Stimulated activated CD8-positive, alpha-beta memory T cell treated with anti-CD3 and anti-CD28 coated beads, Interleukin-15, amount 100 ng/mL, for 1 hour (primary cell): ENCODE measurements around the gene C5orf58.
A peak's percentile ranks its signal among the peaks of the same experiment; 100 is the strongest.
"Not testable (repeated sequence)": the region's sequence is repeated elsewhere in the genome, so short reads cannot be mapped to it uniquely, and the experiment has no call there.

Experiments used
- DNase-seq: peaks from one replicate; pipeline ENCODE4 v3.0.0-alpha.2; 2020; ENCODE audit warnings: low read depth

The C5orf58 gene

DNA sequence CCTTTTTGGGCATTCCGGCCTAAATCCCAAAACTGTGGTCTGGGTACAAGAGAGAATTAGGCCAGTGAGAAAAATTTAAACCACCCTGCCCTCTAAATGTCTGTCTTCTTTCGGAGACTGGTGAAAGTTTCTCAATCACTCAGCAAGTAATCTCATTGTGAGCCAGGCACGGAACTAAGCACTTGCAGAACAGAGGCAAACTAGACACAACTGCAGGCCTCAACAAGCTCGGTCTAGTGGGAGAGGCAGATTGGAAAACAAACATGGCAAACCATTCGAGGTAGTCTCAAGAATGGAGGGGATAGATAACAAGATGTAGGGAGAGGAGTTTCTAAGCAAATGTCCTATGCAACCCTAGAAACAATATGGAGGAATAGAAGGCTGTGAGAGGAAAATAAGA lies 8.9 kb upstream of the C5orf58 start:
- DNase-seq: no peak

- DNase-seq: peak; percentile 70
Measured at GRCh38 chr5:170225326-170226128, 7.3 kb upstream of the C5orf58 start.

- DNase-seq: no peak
Measured at GRCh38 chr5:170226129-170226615, 6.6 kb upstream of the C5orf58 start.

DNA sequence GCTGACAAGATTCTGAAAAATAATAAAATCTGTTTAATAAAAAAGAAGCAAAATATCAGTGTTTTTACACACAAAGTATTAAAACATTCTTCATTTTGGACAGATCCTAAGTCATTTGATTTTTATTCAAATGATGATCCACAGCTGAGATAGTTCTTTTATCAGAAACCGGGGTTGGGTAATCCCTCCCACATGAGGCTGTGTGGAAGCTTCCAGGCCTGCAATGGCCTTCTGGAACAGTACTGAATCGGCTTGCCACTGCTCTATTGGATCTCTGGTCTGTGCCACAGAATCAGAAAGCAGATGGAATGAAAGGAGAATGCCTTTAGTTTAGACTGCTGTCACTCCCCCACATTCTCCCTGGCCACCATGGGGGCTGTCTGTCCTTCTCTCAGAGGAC lies 6.1 kb upstream of the C5orf58 start:
- DNase-seq: no peak

GRCh38 chr5:170228762-170229435 lies 3.9 kb upstream of the C5orf58 start:
- DNase-seq: no peak

GRCh38 chr5:170233358-170233892 lies 640 bp downstream of the C5orf58 start:
- no peak for DNase-seq

GRCh38 chr5:170235876-170236864 lies 3.4 kb downstream of the C5orf58 start:
- DNase-seq: no peak

- no peak for DNase-seq
Measured at GRCh38 chr5:170238456-170239196, 5.8 kb downstream of the C5orf58 start.

GRCh38 chr5:170245436-170245835 lies 12.7 kb downstream of the C5orf58 start:
- DNase-seq: not testable (repeated sequence)

- no peak for DNase-seq
Measured at GRCh38 chr5:170246126-170246870, 13.5 kb downstream of the C5orf58 start.

DNA sequence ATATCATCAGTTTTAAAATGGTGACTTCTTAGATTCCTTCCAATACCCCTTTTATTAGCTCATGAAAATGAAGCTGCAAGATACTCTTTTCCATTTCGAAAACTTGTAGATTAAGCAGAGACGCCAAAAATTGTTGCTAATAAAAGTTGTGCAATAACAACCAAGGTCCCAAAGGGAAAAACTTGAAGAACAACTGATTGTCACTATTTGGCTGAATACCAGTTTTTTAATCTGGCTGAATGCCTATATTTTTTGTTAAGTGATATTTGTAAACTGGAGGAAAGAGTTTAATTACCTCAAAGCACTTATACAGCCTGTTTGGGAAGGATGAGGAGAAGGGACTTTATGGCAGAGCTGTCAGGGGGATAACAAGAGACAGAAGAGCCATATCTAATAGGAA lies 14.6 kb downstream of the C5orf58 start:
- DNase-seq: no peak

DNA sequence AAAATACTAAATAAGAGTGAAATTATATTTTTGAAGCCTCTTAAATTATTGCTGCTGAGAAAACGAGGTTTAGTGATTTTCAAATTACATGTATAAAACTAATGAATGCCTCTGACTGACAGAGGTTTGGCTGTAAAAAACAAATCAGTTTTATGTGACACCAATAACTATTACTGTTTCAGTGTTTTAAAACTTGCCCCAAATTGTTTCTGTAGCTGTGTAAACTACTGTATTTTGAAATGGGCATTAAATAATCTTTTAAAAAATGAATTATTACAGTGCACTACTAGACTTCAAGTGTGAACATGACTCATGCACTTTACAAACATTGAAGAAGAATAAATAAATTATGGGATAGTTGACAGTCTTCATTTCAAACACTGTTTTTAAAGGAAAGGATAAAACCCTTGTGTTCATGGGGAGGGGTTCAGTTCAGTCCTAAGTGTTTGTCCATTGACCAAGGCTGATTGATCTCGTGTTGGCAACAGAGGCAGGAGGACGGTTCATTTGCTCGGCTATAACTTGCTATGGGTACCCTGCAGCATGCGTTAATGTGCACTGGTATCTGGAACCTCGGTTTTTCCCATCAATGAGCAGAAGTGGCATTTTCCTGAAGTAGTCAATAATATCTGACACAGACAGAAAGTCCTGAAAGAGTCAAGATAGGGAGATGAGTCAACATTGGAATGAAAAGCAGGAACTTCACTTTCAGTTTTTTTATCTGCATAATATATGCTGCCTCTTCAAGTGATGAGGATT lies 15.6 kb downstream of the C5orf58 start:
- no peak for DNase-seq

- DNase-seq: not testable (repeated sequence)
Measured at GRCh38 chr5:170248931-170249227, 16.1 kb downstream of the C5orf58 start.

GRCh38 chr5:170249355-170249754 lies 16.6 kb downstream of the C5orf58 start:
- DNase-seq: no peak

DNA sequence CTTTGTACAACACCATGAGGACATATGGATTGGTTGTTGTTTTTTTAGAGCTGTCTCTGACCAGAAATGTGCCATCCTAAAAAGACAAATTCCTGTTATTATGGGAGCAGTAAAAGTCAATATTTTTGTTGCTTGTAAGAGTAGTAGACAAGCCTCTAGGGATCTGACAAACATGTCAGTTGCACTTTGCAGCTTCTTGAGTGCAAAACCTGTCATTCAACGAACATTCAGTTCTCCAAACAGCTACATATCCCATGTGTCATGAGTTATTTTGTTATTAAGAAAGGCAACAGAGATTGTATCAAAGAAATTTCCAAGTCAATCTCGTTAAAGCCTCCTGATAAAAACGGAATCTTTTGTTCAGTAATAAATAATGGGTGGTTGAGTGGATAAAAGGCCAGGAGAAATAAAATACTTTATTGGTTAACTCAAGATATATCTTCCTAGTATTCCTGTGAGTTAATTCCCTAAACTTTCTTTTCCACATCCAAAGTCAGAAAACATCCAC lies 18.1 kb downstream of the C5orf58 start:
- DNase-seq: no peak

DNA sequence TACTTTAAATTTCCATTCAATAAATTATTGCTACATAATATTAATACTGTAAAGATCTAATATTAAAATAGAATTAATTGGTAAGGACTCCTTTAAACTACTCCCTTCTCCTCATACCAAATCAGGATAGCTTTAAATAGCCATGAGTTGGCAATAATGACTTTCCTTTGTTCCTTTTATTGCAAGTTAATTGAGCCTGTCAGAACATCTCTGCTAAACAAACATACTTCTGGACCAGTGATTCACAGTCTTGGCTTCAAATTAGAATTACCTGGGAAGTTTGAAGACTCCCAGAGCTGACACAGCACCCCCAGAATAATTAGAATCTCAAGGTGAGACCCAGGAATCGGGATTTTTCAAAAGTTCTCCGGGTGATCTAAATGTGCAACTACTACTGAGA lies 18.7 kb downstream of the C5orf58 start:
- no peak for DNase-seq

DNA sequence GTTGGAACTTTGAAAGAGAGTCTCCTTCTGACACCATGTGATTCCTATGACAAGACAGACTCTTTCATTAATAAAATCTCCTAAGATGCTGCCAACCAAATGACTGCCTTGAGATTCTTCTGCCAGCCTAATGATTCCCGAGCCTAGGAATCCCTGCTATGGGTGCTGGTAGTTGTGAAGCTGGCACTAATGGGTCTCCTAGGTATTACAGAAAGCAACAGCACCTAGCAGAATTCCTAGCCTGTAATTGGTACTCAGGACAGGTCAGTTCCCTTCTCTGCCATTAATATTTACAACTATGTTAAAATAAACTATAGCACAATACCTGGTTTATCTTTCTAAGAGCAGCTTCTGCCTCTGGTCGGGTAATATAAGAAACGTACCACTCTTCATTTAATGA lies 19.3 kb downstream of the C5orf58 start:
- no peak for DNase-seq

DNA sequence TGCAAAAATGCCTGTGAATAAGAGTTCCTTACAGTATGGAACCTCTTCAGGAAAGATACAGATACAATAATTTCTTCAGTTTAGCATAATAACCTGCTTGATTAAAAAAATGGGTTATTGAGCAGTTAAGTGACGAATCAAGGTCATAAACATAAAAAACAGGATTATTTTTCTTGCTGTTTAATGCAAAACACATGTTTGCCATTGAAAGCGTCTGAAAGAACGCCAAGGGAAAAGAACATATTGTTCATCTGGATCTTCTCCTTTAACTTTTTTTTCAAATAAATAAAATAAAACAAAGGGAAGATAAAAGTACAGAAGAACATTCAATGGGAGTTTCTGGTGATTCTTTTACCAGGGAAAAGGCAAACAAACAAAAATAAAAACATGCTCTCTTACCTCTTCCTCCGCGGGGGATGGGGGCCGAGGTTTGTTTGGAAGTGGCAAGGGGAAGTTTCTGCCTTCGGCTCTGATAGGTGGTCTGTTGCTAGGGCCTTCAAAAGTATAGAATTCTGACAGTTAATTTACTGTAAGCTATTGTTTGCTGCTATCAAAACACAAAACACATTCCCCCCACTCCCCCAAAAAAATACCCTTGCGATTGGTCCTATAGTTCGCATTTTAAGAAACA lies 20.1 kb downstream of the C5orf58 start:
- DNase-seq: no peak

- DNase-seq: peak; percentile 51
Measured at GRCh38 chr5:170254056-170254455, 21.3 kb downstream of the C5orf58 start.
